AG09319 (cell line): ENCODE measurements around the gene GP9.

Experiments used
- DNase-seq: peaks from one replicate; pipeline ENCODE4 v3.0.0-alpha.2; 2010; ENCODE audit warnings: low read depth; ENCODE audit errors: extremely low read depth
- CTCF ChIP-seq: IDR thresholded peaks from 2 replicates; pipeline ENCODE4 v1.5.1; 2011; ENCODE audit warnings: low read depth, mild to moderate bottlenecking, inconsistent platforms, low read length, moderate library complexity

The GP9 gene

DNA sequence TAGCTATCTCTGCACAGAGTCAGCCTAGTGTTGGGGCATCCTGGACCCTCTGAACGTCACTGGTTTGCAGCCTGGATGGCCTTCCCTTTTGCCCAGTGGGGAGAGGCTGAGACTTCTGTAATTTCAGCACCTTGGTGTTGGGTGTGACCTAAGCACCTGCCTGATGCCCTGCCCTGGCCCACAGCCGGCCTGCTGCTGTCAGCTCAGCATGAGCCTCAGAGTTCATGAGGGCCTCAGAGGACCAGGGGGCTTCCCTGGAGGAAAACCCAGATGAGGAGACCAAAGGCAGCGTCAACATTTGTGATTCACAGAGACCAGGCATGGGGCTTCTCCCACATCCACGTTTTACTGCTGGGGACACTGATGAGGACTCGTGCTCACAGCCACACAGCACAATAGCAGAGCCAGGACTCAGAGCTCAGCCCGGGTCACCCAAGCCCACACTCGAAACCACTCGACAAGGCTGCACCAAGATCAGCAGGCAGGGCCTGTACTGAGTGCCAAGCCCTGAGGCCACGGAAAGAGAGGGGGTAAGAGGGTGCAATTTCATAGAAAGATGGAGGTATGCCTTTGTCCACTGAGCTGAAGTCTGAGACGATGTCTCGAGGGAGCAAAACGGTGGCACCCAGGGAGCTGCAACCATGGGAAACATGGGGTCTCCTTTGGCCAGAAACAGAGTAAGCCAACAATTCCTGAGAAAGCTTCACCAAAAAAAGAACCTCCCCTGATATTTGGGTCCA is 9.9 kb upstream of the GP9 start:
- no peak for DNase-seq
- TF ChIP-seq CTCF = no peak

- TF ChIP-seq CTCF = no peak
- no peak for DNase-seq
These were observed 8.7 kb upstream of the GP9 start for GRCh38 chr3:129051871-129052340.

- no peak for TF ChIP-seq CTCF
- DNase-seq = no peak
These were observed 7.9 kb upstream of the GP9 start for GRCh38 chr3:129052675-129053074.

GRCh38 chr3:129054605-129055104 is 5.9 kb upstream of the GP9 start:
- no peak for TF ChIP-seq CTCF
- no peak for DNase-seq

DNA sequence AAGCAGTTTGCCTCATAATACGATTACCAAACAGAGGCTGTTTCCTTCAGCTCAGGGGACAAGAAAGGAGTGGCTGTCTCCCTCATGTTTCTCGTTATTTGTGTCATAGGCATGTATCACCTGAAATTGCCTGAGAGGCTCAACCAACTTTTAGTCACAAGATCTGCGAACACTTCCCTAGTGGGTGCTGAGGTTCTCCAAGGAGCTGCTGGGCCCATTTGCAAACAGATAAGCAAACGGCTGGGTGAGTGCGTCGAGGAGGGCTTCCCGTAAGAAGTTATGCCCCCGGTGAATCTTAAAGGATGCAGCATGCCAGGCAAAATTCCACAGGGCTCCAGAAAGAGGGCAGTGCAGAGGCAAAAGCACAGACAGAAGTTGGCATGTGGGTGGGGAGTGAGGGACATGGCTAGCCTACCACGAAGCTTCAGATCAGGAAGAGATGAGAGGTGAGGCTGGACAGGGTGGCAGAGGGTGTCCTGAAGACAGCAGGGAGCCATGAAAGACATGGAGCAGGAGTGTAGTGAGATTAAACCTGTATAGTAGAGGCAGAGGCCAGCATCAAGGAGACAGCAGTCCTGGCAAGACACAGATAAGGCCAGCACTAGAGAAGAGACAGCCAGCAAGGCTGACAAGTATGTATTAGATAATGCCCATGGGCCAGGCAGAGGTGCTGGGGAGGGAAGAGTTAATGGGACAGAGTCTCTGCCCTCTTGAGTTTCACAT is 4.0 kb upstream of the GP9 start:
- DNase-seq = no peak
- TF ChIP-seq CTCF = no peak

DNA sequence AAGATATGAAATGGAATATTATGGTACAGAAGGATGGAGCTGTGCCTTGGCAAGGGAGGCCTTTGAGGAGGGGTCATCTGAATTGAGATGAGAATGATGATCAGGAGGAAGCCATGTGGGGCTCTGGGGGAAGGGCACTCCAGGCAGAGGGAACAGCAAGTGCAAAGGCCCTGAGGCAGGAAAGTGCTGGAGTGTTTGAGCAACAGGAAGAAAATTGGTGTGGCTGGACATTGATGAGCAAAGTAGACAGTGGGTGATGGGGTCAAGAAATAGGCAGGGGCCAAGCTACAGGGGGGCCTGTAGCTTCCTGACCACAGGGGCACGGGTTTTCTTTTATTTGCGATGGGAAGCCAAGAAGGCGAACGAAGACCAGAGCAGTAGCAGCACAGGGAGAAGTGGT is 3.3 kb upstream of the GP9 start:
- TF ChIP-seq CTCF = no peak

More for the DNA sequence above, 3.3 kb upstream of the GP9 start:
- DNase-seq = no peak
